PFSK-1 (cell line): ENCODE measurements around the gene HINT3.

ENCODE experiments used
- FOXP2 ChIP-seq: optimal IDR thresholded peaks from 2 replicates; pipeline ENCODE3; 2011; ENCODE audit warnings: borderline replicate concordance, control low read depth, inconsistent platforms; ENCODE audit not compliant: insufficient read depth; ENCODE audit errors: extremely low read length, extremely low read depth
- POLR2AphosphoS5 ChIP-seq: IDR thresholded peaks from 2 replicates; pipeline ENCODE4 v1.6.1; 2012; ENCODE audit warnings: low read depth, mild to moderate bottlenecking, control low read depth, low read length, moderate library complexity
- SIN3A ChIP-seq: IDR thresholded peaks from 2 replicates; pipeline ENCODE4 v1.6.1; 2012; ENCODE audit warnings: mild to moderate bottlenecking, low read length, moderate library complexity, borderline replicate concordance; ENCODE audit not compliant: insufficient read depth
- TAF1 ChIP-seq: IDR thresholded peaks from 2 replicates; pipeline ENCODE4 v1.6.1; 2012; ENCODE audit warnings: low read length, control low read depth, borderline replicate concordance; ENCODE audit not compliant: insufficient read depth
- TF ChIP-seq, protein P1 (sequence below), 2 experiments: IDR thresholded peaks; 2 replicates each; pipeline versions ENCODE4 v1.6.1 to v1.8.0; 2011 to 2012; ENCODE audit warnings: low read depth in 2 of 2, low read length in 2 of 2, control low read depth in 1 of 2, inconsistent platforms in 1 of 2, mild to moderate bottlenecking in 1 of 2, moderate library complexity in 1 of 2; ENCODE audit not compliant: insufficient read depth in 1 of 2

HINT3 gene

DNA sequence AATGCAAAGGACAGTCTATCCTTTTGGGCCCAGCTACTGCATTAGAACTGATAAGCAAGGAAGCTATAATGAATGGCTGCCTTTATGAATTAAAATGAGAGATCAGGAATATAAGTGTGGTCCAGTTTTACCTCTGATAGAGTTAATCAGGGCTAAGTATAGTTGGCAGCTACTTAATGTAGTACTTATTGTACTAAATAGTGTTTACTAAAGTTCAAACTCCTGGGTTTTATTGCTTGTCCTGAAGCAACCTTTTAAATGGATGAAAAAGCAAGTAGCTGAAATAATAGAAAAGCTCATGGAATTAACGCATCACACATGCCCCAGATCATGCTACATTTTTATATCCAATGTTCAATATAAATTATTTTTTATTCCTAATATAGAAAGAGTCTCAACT, 35.1 kb downstream of the HINT3 start:
- TF ChIP-seq SIN3A (no peak), FOXP2 (no peak), POLR2AphosphoS5 (no peak), TAF1 (no peak)
- TF ChIP-seq, protein P1, sequence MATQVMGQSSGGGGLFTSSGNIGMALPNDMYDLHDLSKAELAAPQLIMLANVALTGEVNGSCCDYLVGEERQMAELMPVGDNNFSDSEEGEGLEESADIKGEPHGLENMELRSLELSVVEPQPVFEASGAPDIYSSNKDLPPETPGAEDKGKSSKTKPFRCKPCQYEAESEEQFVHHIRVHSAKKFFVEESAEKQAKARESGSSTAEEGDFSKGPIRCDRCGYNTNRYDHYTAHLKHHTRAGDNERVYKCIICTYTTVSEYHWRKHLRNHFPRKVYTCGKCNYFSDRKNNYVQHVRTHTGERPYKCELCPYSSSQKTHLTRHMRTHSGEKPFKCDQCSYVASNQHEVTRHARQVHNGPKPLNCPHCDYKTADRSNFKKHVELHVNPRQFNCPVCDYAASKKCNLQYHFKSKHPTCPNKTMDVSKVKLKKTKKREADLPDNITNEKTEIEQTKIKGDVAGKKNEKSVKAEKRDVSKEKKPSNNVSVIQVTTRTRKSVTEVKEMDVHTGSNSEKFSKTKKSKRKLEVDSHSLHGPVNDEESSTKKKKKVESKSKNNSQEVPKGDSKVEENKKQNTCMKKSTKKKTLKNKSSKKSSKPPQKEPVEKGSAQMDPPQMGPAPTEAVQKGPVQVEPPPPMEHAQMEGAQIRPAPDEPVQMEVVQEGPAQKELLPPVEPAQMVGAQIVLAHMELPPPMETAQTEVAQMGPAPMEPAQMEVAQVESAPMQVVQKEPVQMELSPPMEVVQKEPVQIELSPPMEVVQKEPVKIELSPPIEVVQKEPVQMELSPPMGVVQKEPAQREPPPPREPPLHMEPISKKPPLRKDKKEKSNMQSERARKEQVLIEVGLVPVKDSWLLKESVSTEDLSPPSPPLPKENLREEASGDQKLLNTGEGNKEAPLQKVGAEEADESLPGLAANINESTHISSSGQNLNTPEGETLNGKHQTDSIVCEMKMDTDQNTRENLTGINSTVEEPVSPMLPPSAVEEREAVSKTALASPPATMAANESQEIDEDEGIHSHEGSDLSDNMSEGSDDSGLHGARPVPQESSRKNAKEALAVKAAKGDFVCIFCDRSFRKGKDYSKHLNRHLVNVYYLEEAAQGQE (IDR thresholded peaks at IDR 0.05; ENCODE audit: insufficient read depth in 1 of 2, low read depth in 2 of 2, low read length in 2 of 2) = no peak

DNA sequence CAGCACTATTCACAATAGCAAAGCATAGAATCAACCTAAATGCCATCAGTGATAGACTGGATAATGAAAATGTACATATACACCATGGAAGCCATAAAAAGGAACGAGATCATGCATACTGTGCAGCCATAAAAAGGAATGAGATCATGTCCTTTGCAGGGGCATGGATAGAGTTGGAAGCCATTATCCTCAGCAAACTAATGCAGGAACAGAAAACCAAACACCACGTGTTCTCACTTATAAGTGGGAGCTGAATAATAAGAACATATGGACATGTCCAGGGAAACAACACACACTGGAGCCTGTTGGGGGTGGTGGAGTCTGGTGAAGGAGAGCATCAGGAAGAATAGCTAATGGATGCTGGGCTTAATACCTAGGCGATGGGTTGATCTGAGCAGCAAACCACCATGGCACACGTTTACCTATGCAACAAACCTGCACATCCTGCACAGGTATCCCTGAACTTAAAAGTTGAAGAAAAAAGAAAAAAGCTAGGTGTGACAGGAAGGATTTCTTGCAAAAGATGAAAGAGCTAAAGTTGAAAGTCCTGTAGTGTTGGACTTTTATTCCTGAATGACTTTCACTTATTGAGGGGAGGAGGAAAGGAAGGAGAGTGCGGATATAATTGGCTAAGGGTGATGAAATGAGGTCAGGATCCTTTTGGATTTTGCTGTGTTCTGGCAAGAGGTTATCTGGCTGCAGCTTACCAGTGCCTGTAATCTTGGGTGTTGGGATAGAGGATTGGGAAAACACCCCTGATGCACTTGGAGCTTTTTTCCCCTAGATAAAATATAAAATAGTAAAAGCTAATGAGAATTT, 38.3 kb downstream of the HINT3 start:
- TF ChIP-seq FOXP2 (no peak), TAF1 (no peak)

DNA sequence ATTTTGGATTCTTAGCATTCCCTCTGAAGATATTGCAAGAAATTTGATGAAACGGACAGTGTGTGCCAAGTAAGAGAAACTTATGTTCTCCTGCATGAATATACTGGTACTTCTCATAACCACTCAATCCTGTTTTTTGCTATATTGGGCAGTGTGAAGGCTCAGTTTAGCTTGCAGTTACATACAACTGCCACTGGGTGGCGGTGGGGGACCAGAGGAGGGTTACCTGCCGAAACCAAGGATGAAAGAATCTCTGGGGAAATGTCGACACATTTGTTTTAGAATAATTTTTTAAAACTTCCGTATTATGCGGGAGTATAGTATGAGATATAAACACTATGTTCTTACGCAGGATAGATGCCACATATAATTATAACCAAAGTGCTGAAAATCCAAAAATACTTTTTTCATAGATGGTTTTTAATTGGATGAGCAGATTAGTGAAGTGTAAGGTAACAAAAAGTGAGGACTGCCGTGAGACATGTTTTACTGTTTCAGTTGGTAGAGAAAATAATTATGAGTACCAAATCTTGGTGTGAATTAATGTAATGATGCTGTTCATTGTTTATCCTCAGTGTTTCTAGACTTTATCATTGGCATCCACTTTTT, 39.5 kb downstream of the HINT3 start:
- TF ChIP-seq TAF1 = no peak
- TF ChIP-seq POLR2AphosphoS5 = no peak
- TF ChIP-seq, protein P1 (IDR thresholded peaks at IDR 0.05; ENCODE audit: insufficient read depth in 1 of 2, low read depth in 2 of 2, low read length in 2 of 2) = no peak
- TF ChIP-seq SIN3A = no peak
- no peak for TF ChIP-seq FOXP2

DNA sequence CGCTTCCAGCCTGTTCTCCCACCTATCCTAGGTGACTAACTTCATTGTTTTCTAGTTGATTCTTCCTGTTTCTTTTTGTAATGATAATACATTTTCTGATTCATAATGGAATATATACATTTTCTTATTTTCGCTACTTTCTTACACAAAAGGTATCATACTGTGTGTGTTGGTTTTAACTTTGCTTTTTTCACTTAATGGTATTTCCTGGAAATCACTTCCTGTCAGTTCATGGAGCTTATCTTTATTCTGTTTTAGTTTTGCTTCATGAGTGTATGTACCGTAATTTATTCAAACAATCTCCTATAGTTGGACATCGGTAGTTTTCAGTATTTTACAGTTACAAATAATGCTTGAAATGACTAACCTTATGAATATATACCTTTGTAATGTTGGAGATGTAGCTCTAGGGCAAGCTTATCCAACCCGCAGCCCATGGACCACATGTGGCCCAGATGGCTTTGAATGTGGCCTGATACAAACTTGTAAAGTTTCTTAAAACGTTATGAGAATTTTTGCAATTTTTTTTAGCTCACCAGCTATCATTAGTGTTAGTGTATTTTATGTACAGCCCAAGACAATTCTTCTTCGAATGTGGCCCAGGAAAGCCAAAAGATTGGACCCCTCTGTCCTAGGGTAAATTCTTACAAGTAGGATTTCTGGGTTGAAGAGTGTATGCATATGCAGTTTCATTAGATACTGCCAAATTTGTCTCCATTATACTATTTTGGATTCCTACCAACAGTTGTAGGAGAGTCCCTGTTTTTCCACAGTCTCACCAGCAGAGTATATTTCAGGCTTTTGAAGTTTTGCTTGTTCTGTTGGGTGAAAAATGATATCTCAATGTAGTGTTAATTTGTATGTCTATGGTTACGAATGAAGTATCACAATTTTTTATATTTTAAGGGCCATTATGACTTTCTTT, 46.4 kb downstream of the HINT3 start:
- no peak for TF ChIP-seq SIN3A
- TF ChIP-seq, protein P1 (IDR thresholded peaks at IDR 0.05; ENCODE audit: insufficient read depth in 1 of 2, low read depth in 2 of 2, low read length in 2 of 2) = no peak
- TF ChIP-seq FOXP2 = no peak
- TF ChIP-seq TAF1 = no peak
- TF ChIP-seq POLR2AphosphoS5 = no peak

DNA sequence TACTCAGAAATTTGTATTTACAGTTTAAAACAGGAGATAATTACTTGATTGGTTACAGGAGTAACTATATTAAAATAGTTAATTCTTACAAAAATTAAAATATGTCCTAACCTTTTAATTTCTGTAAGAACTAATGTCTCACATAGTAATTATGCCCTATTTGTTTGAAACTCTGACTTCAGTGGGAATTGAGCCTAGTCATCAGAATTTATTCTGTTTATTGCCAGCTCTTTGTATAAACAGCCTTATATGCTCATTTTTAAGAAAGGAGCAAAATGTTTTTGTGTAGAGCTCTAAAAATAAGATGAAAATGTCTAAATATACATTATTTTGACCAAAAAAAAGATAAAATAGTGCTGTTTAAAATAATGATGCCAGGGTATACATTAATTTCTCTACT, 51.2 kb downstream of the HINT3 start:
- TF ChIP-seq SIN3A (no peak), FOXP2 (no peak), POLR2AphosphoS5 (no peak), TAF1 (no peak)
- TF ChIP-seq, protein P1 (IDR thresholded peaks at IDR 0.05; ENCODE audit: insufficient read depth in 1 of 2, low read depth in 2 of 2, low read length in 2 of 2) = no peak
